Caco-2 (cell line): Measurements from ENCODE around the gene BCL2. TPM values are rescaled to one million over a fixed set of nuclear protein-coding genes. Genes with fewer than 3 reads are reported as not detected.

Source experiments
- BruUV-seq: library from RNA; stranded (reverse); fragments of 400-500 nt; replicated peaks from 2 replicates; lab custom pipeline; 2021; lab: Mats Ljungman, UMichigan
- CTCF ChIA-PET: fragments of 300-600 bp; sonication (Branson Sonifier 250); formaldehyde crosslinking; loops from one replicate; lab custom pipeline; 2022; ENCODE audit warnings: antibody characterized with exemption; lab: Charles Lee
- POLR2A ChIA-PET: fragments of 300-600 bp; sonication (Branson Sonifier 250); formaldehyde crosslinking; loops from one replicate; lab custom pipeline; 2022; ENCODE audit warnings: antibody characterized with exemption; lab: Charles Lee
- DNase-seq, 2 experiments: peaks; one replicate each; pipeline versions ENCODE4 v3.0.0 to v3.0.0-alpha.2; 2020 to 2022
- H3K27me3 ChIP-seq: replicated peaks from 2 replicates; pipeline ENCODE4 v1.6.0; 2011; ENCODE audit warnings: low read length; ENCODE audit not compliant: control insufficient read depth, insufficient read depth
- H3K36me3 ChIP-seq: 2 replicates; pipeline ENCODE4 v1.5.1; 2011; ENCODE audit warnings: low read length; ENCODE audit not compliant: control insufficient read depth, insufficient read depth
- H3K4me1 ChIP-seq: fragments of 250-450 bp; sonication (Bioruptor Pico); 2 replicates; pipeline ENCODE4 v1.5.1; 2020; ENCODE audit warnings: mild to moderate bottlenecking
- H3K4me3 ChIP-seq: 2 replicates; pipeline ENCODE4 v1.5.1; 2011; ENCODE audit warnings: low read depth, mild to moderate bottlenecking, control low read depth, low read length
- H3K9me3 ChIP-seq: fragments of 250-450 bp; sonication (Bioruptor Pico); 2 replicates; pipeline ENCODE4 v1.5.1; 2020; ENCODE audit warnings: mild to moderate bottlenecking, moderate library complexity
- H3K27ac Mint-ChIP-seq: one replicate; pipeline ENCODE4 v1.8.0; 2022; ENCODE audit warnings: mixed read lengths; ENCODE audit not compliant: unreplicated experiment
- H3K27me3 Mint-ChIP-seq: one replicate; pipeline ENCODE4 v1.8.0; 2022; ENCODE audit warnings: mixed read lengths; ENCODE audit not compliant: insufficient read depth, unreplicated experiment
- H3K36me3 Mint-ChIP-seq: one replicate; pipeline ENCODE4 v1.8.0; 2022; ENCODE audit warnings: mild to moderate bottlenecking, mixed read lengths; ENCODE audit not compliant: insufficient read depth, unreplicated experiment
- H3K4me1 Mint-ChIP-seq: one replicate; pipeline ENCODE4 v1.8.0; 2022; ENCODE audit warnings: low read depth, mixed read lengths; ENCODE audit not compliant: unreplicated experiment
- H3K4me3 Mint-ChIP-seq: one replicate; pipeline ENCODE4 v1.8.0; 2022; ENCODE audit warnings: mild to moderate bottlenecking, moderate library complexity, mixed read lengths; ENCODE audit not compliant: unreplicated experiment
- H3K9me3 Mint-ChIP-seq: one replicate; pipeline ENCODE4 v1.8.0; 2022; ENCODE audit warnings: mixed read lengths; ENCODE audit not compliant: unreplicated experiment
- CTCF ChIP-seq, 2 experiments: fragments of 200-600 bp in 1 of 2; IDR thresholded peaks; 1 replicate in 1 of 2; 2 replicates in 1 of 2; pipeline versions ENCODE4 v1.5.1 to v1.8.0; 2011 to 2022; ENCODE audit warnings: antibody characterized with exemption in 1 of 2, control low read depth in 1 of 2, inconsistent platforms in 1 of 2, low read depth in 1 of 2, low read length in 1 of 2, mild to moderate bottlenecking in 1 of 2, moderate library complexity in 1 of 2; ENCODE audit not compliant: insufficient read depth in 1 of 2, severe bottlenecking in 1 of 2, unreplicated experiment in 1 of 2
- intact Hi-C: fragments of 100-400 bp; cut with micrococcal nuclease; formaldehyde crosslinking; loops from one replicate; pipeline ENCODE4 v1.10.0; 2022; ENCODE audit not compliant: unreplicated experiment
- total RNA-seq: library from RNA; stranded (reverse); gene quantifications from 2 replicates; pipeline ENCODE4 v1.2.3, GENCODE V29; 2022

BCL2 gene
- total RNA-seq, 1 experiment from 2014 or later = 6.5 TPM

- H3K4me3 Mint-ChIP-seq = no peak overlapping the region
- Histone ChIP-seq H3K36me3 (no peaks in the 10 kb centered on the region), H3K4me3 (no peak overlapping the region), H3K27me3 (no peaks in the 10 kb centered on the region), H3K9me3 (no peaks in the 10 kb centered on the region), H3K4me1 (no peaks in the 10 kb centered on the region)
- ChIA-PET POLR2A (no interaction called here), CTCF (no interaction called here)
- intact Hi-C loops = no loop called here
- no peaks in the 10 kb centered on the region for H3K4me1 Mint-ChIP-seq
- H3K27ac Mint-ChIP-seq = no peak overlapping the region
- H3K27me3 Mint-ChIP-seq = no peaks in the 10 kb centered on the region
- no peak for TF ChIP-seq CTCF (IDR thresholded peaks at IDR 0.05; ENCODE audit: insufficient read depth in 1 of 2, low read depth in 1 of 2, low read length in 1 of 2, severe bottlenecking in 1 of 2, unreplicated experiment in 1 of 2)
- H3K9me3 Mint-ChIP-seq = no peaks in the 10 kb centered on the region
- no peaks in the 10 kb centered on the region for H3K36me3 Mint-ChIP-seq
- BruUV-seq = no TSS peak
- no peak for DNase-seq
These were observed 36.1 kb downstream of the BCL2 start for GRCh38 chr18:63283305-63284094.

- CTCF ChIA-PET = no interaction called here
- Mint-ChIP-seq H3K9me3 (no peaks in the 10 kb centered on the region), H3K4me3 (no peak overlapping the region), H3K27me3 (no peaks in the 10 kb centered on the region), H3K36me3 (no peaks in the 10 kb centered on the region), H3K27ac (no peak overlapping the region), H3K4me1 (no peaks in the 10 kb centered on the region)
- no peaks in the 10 kb centered on the region for H3K9me3 ChIP-seq
- intact Hi-C loops = no loop called here
- no peak for DNase-seq
- no TSS peak for BruUV-seq
- POLR2A ChIA-PET = no interaction called here
- no peak for TF ChIP-seq CTCF (IDR thresholded peaks at IDR 0.05; ENCODE audit: insufficient read depth in 1 of 2, low read depth in 1 of 2, low read length in 1 of 2, severe bottlenecking in 1 of 2, unreplicated experiment in 1 of 2)
- no peaks in the 10 kb centered on the region for H3K36me3 ChIP-seq
- no peaks in the 10 kb centered on the region for H3K27me3 ChIP-seq
- H3K4me1 ChIP-seq = no peaks in the 10 kb centered on the region
- H3K4me3 ChIP-seq = no peak overlapping the region
These were observed 36.8 kb downstream of the BCL2 start for GRCh38 chr18:63282793-63283192.

- DNase-seq = no peak
- ChIA-PET POLR2A (no interaction called here), CTCF (no interaction called here)
- no peaks in the 10 kb centered on the region for H3K27me3 Mint-ChIP-seq
- Histone ChIP-seq H3K9me3 (no peaks in the 10 kb centered on the region), H3K36me3 (no peaks in the 10 kb centered on the region), H3K4me1 (no peaks in the 10 kb centered on the region), H3K4me3 (no peak overlapping the region), H3K27me3 (no peaks in the 10 kb centered on the region)
- BruUV-seq = no TSS peak
- no peaks in the 10 kb centered on the region for H3K4me1 Mint-ChIP-seq
- H3K9me3 Mint-ChIP-seq = no peaks in the 10 kb centered on the region
- no peak overlapping the region for H3K27ac Mint-ChIP-seq
- intact Hi-C loops = no loop called here
- no peaks in the 10 kb centered on the region for H3K36me3 Mint-ChIP-seq
- TF ChIP-seq CTCF (IDR thresholded peaks at IDR 0.05; ENCODE audit: insufficient read depth in 1 of 2, low read depth in 1 of 2, low read length in 1 of 2, severe bottlenecking in 1 of 2, unreplicated experiment in 1 of 2) = no peak
- H3K4me3 Mint-ChIP-seq = no peak overlapping the region
These were observed 46.2 kb downstream of the BCL2 start for GRCh38 chr18:63273222-63273927.
